ENCODE data around the gene RTF1.

DNA sequence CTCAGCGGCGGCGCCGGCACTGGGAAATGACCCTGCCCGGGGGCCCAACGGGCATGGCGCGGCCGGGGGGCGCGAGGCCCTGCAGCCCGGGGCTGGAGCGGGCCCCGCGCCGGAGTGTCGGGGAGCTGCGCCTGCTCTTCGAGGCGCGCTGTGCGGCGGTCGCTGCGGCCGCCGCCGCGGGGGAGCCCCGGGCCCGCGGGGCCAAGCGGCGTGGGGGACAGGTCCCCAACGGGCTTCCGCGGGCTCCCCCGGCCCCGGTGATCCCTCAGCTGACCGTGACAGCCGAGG, 77.0 kb downstream of the RTF1 start:
- TF ChIP-seq, protein P1, sequence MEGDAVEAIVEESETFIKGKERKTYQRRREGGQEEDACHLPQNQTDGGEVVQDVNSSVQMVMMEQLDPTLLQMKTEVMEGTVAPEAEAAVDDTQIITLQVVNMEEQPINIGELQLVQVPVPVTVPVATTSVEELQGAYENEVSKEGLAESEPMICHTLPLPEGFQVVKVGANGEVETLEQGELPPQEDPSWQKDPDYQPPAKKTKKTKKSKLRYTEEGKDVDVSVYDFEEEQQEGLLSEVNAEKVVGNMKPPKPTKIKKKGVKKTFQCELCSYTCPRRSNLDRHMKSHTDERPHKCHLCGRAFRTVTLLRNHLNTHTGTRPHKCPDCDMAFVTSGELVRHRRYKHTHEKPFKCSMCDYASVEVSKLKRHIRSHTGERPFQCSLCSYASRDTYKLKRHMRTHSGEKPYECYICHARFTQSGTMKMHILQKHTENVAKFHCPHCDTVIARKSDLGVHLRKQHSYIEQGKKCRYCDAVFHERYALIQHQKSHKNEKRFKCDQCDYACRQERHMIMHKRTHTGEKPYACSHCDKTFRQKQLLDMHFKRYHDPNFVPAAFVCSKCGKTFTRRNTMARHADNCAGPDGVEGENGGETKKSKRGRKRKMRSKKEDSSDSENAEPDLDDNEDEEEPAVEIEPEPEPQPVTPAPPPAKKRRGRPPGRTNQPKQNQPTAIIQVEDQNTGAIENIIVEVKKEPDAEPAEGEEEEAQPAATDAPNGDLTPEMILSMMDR (IDR thresholded peaks at IDR 0.05; ENCODE audit: low read depth, low read length, poor library complexity, severe bottlenecking) = no peak
- TF ChIP-seq EZH2phosphoT487 (IDR thresholded peaks at IDR 0.05; ENCODE audit: borderline replicate concordance, low read length) = no peak

All from DOHH2 (cell line).